Transverse colon (tissue), 4 donors: ENCODE results near the gene PRSS36. TPM values are rescaled to one million over a fixed set of nuclear protein-coding genes. Genes with fewer than 3 reads are reported as not detected.

Experiments used
- DNase-seq: peaks from one replicate; pipeline ENCODE4 v3.0.0-alpha.2; 2019
- H3K27ac ChIP-seq, 4 donors: fragments of 200-600 bp; sonication (generic); 2 replicates each; pipeline ENCODE4 v1.5.1; 2016 to 2018; ENCODE audit warnings: inconsistent platforms in 4 of 4
- H3K27me3 ChIP-seq: fragments of 200-600 bp; sonication (generic); 2 replicates; pipeline ENCODE4 v1.5.1; 2017; ENCODE audit warnings: inconsistent platforms
- H3K36me3 ChIP-seq, 4 donors: fragments of 200-600 bp; sonication (generic); 2 replicates each; pipeline ENCODE4 v1.5.1; 2017 to 2019; ENCODE audit warnings: inconsistent platforms in 4 of 4
- H3K4me1 ChIP-seq, 4 donors: fragments of 200-600 bp; sonication (generic); 2 replicates each; pipeline ENCODE4 v1.5.1; 2017 to 2020; ENCODE audit warnings: inconsistent platforms in 4 of 4
- H3K4me3 ChIP-seq, 4 donors: fragments of 200-600 bp; sonication (generic); 1 replicate in 1 of 4; 2 replicates in 3 of 4; pipeline versions ENCODE4 v1.5.1 to v1.6.1; 2017 to 2019; ENCODE audit warnings: inconsistent platforms in 4 of 4
- H3K9me3 ChIP-seq, 2 donors: fragments of 200-600 bp; sonication (generic); 2 replicates each; pipeline ENCODE4 v1.5.1; 2017 to 2019; ENCODE audit warnings: inconsistent platforms in 2 of 2
- CTCF ChIP-seq, 5 experiments: fragments of 200-600 bp in 3 of 5; fragments of 450-650 bp in 2 of 5; sonication (generic) in 3 of 5; IDR thresholded peaks; 1 replicate in 2 of 5; 2 replicates in 3 of 5; pipeline ENCODE4 v1.5.1; 2016 to 2017; ENCODE audit warnings: antibody characterized with exemption in 5 of 5, inconsistent platforms in 3 of 5, mild to moderate bottlenecking in 2 of 5, moderate library complexity in 1 of 5
- EP300 ChIP-seq: sonication (generic); formaldehyde crosslinking; IDR thresholded peaks from one replicate; pipeline ENCODE4 v1.6.1; 2017; ENCODE audit warnings: antibody characterized with exemption, low read depth
- POLR2A ChIP-seq: fragments of 450-650 bp; IDR thresholded peaks from one replicate; pipeline ENCODE4 v1.6.1; 2016; ENCODE audit warnings: antibody characterized with exemption, mild to moderate bottlenecking, moderate library complexity
- POLR2AphosphoS5 ChIP-seq, 3 donors: sonication (generic); formaldehyde crosslinking; IDR thresholded peaks; one replicate each; pipeline ENCODE4 v1.6.1; 2016; ENCODE audit warnings: antibody characterized with exemption in 3 of 3
- WGBS, 2 donors: methylation state at CpG; one replicate each; pipeline ENCODE4 v1.1.5; 2018; ENCODE audit warnings: low coverage in 1 of 2; 5-methylcytosine and 5-hydroxymethylcytosine counted together
- in situ Hi-C, 4 donors: fragments of 200-750 bp; cut with MboI; loops; one replicate each; pipeline versions ENCODE4 v1.15.0 to v1.15.1; 2017; ENCODE audit warnings: low sequenced_read_pairs in 3 of 4, low pct_ligation_motif_present in 1 of 4, low pct_unique_long_range_greater_than_20kb in 1 of 4
- intact Hi-C: fragments of 100-400 bp; cut with DNase I; formaldehyde crosslinking; loops from one replicate; pipeline ENCODE4 v1.15.1; 2023; ENCODE audit warnings: low total_unique reads
- total RNA-seq, 4 donors: library from RNA; depleted of rRNA; stranded (reverse); fragments of >200 nt; gene quantifications; one replicate each; pipeline ENCODE4 v1.1.0, GENCODE V29; 2016

The PRSS36 gene
- total RNA-seq, 4 donors from 2014 or later = 8.1 to 42.3 (median 9.8) TPM; not detected in 1

DNA sequence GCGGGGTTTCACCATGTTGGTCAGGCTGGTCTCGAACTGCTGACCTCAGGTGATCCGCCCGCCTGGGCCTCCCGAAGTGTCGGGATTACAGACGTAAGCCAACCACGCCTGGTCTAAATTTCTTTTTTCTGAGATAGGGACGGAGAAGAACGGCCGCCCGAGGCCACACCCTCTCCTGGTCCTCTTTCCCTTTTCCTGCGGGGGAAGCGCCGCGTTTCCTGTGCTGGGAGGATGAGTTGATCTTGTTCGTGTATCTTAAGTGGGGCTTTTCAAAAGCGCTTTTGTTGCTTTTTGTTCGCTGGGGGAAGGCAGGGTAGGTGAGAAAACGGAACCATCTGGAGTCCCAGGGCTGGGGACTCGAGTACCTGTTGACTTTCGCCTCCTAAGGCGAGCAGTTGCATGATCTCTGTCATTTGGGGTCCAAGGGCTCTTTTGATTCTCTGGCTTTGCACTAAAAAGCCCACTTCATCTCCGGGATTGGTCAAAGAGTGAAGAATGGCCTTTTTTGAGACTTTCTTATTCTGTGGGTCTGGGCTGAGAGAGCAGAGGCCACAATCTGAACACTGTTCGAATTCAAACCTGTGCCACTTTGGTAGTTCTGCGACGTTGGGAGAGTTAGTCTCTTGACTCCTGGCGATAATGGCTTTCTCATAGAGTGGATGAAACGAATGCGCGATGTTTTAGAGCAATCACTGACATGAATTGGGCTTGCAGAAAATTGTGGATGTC, 31.4 kb upstream of the PRSS36 start:
- Histone ChIP-seq H3K27ac (peak overlapping the region; percentile 96 to 99 (median 98)), H3K27me3 (no peaks in the 10 kb centered on the region), H3K36me3 (peaks cover 0 to 39% (median 14%) of the 10 kb centered on the region in 4 donors), H3K4me3 (peak overlapping the region; percentile 70 to 99 (median 94)), H3K4me1 (peaks cover 19 to 41% (median 32%) of the 10 kb centered on the region in 4 donors), H3K9me3 (no peaks in the 10 kb centered on the region)
- peak; percentile 38 for DNase-seq
- WGBS, 2 donors = 7 to 9% methylated on average over 11 to 30 of the region's 31 CpGs
- in situ Hi-C loops (loop anchor here in 1 of 4 donors (25.0 kb wide), 1 partner anchor 256 kb away; the partner anchor contains the start of genes COX6A2 and ZNF843), intact Hi-C loops (loop anchor here (10.0 kb wide), 1 partner anchor 264 kb away; the partner anchor contains the start of gene ZNF843)
- no peak for TF ChIP-seq CTCF (IDR thresholded peaks at IDR 0.05)
- TF ChIP-seq POLR2A = no peak

DNA sequence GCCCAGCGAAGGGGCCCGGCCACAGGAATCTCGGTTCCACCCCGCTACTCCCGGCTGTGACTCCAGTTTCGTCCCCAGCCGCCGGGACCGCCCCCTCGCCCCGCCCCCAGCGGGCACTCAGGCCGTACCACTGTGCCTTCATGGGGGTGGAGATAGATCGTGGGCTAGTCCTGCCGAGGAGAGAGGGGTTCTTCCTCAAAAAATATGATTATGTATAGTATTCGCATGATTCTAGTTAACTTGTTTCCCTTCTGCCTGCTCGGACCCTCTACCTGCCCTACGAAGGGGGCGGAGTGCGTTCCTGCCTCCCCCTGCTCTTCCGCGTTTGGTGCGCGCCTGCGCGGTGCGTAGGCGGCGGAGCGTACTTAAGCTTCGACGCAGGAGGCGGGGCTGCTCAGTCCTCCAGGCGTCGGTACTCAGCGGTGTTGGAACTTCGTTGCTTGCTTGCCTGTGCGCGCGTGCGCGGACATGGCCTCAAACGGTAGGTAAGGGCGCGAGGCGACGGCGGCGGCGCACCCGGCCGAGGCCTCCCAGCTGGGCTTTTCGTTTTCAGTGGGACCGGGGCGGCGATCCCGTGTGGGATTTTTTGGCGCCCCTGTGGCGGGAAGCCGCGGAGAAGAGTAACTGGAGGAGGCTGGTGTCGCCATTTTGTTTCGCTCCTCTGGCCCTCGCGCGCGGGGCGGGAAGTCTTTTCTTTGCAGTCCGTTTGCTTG, 30.0 kb upstream of the PRSS36 start, which contains the start of gene FUS:
Gene FUS, plus strand, starts transcription at position 393 of the 713 bp plus-strand sequence. Its CDS starts 76 bp downstream, at position 469.
- peak within 1 kb of the TSS; percentile 96 to 99 (median 98) for H3K27ac ChIP-seq
- in situ Hi-C loops (loop anchor here in 1 of 4 donors (25.0 kb wide), 1 partner anchor 257 kb away; the partner anchor contains the start of genes COX6A2 and ZNF843), intact Hi-C loops (loop anchor here (10.0 kb wide), 1 partner anchor 265 kb away; the partner anchor contains the start of gene ZNF843)
- WGBS, 2 donors = 1% methylated on average over 26 of the region's 69 CpGs; no CpG with 5 or more reads in 1 of the 2 donors
- peak; percentile 100 for TF ChIP-seq POLR2A
- no peak for TF ChIP-seq CTCF (IDR thresholded peaks at IDR 0.05)
- TF ChIP-seq POLR2AphosphoS5 (IDR thresholded peaks at IDR 0.05) = peak; percentile 100
- no peak for TF ChIP-seq EP300
- H3K27me3 ChIP-seq = no peaks in the 10 kb centered on the region
- DNase-seq = peak; percentile 94
- peak within 1 kb of the TSS; percentile 70 to 99 (median 94) for H3K4me3 ChIP-seq
- peaks cover 19 to 41% (median 32%) of the 10 kb centered on the region in 4 donors for H3K4me1 ChIP-seq
- peaks cover 0 to 25% (median 9%) of the 10 kb centered on the region in 4 donors for H3K36me3 ChIP-seq
- H3K9me3 ChIP-seq = no peaks in the 10 kb centered on the region

DNA sequence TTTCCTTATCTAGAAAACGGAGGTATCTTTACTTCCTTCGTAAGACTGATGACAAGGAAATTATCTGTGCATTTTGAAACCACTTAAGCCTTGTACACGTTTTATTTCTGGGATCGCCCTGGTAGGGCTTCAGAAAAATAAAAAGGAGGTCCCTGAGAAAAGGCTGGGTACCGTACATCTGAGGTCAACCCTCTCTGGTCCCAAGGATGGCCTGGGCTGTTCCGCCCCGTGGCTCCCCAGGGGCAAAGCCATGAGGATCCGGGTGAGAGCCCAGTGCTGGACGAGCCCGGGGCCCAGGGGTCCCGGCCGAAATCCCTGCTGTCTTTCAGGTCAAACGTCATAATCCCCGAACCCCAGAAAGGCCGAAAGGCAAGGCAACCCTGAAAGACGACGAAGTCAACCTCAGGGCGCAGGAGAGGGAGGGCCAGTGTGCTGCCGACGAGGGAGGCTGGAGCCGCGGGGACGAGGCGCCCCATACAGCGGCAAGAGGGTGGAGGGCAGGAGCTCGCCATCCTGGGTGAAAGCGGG, 29.4 kb upstream of the PRSS36 start:
- in situ Hi-C loops = loop anchor here in 1 of 4 donors (25.0 kb wide), 1 partner anchor 258 kb away; the partner anchor contains the start of genes COX6A2 and ZNF843
- DNase-seq = no peak
- TF ChIP-seq CTCF (IDR thresholded peaks at IDR 0.05) = no peak
- no peak for TF ChIP-seq POLR2AphosphoS5 (IDR thresholded peaks at IDR 0.05)
- no peak for TF ChIP-seq POLR2A
- no peak for TF ChIP-seq EP300

More for the DNA sequence above, 29.4 kb upstream of the PRSS36 start:
- H3K4me1 ChIP-seq = peaks cover 19 to 41% (median 32%) of the 10 kb centered on the region in 4 donors
- intact Hi-C loops = no loop called here
- H3K27me3 ChIP-seq = no peaks in the 10 kb centered on the region
- H3K27ac ChIP-seq = peak overlapping the region; percentile 96 to 99 (median 98)
- H3K9me3 ChIP-seq = no peaks in the 10 kb centered on the region
- H3K4me3 ChIP-seq = peak overlapping the region; percentile 70 to 99 (median 94)
- H3K36me3 ChIP-seq = peaks cover 0 to 19% (median 6%) of the 10 kb centered on the region in 4 donors
- 1 to 23% methylated on average over 2 to 27 of the region's 27 CpGs for WGBS, 2 donors
